ENCODE results near the gene PDE11A.

Gene PDE11A

GRCh38 chr2:177759443-177759842 is 313.1 kb downstream of the PDE11A start:
- no peak for DNase-seq (ENCODE audit: low read depth)

GRCh38 chr2:177758591-177759371 is 313.8 kb downstream of the PDE11A start:
- DNase-seq (ENCODE audit: low read depth), result no peak

GRCh38 chr2:177756336-177756735 is 316.2 kb downstream of the PDE11A start:
- DNase-seq (ENCODE audit: low read depth), result no peak

GRCh38 chr2:177754492-177754873 is 318.1 kb downstream of the PDE11A start:
- DNase-seq (ENCODE audit: low read depth), result no peak

GRCh38 chr2:177753682-177754491 is 318.7 kb downstream of the PDE11A start:
- no peak for DNase-seq (ENCODE audit: low read depth)

GRCh38 chr2:177748360-177748759 is 324.2 kb downstream of the PDE11A start:
- no peak for DNase-seq (ENCODE audit: low read depth)

GRCh38 chr2:177747384-177747783 is 325.2 kb downstream of the PDE11A start:
- DNase-seq (ENCODE audit: low read depth), result no peak

- DNase-seq (ENCODE audit: low read depth), result no peak
Measured at GRCh38 chr2:177746358-177746757, 326.2 kb downstream of the PDE11A start.

- no peak for DNase-seq (ENCODE audit: low read depth)
Measured at GRCh38 chr2:177745531-177745930, 327.0 kb downstream of the PDE11A start.

GRCh38 chr2:177742851-177743250 is 329.7 kb downstream of the PDE11A start:
- DNase-seq (ENCODE audit: low read depth), result no peak

GRCh38 chr2:177741866-177742265 is 330.7 kb downstream of the PDE11A start:
- DNase-seq (ENCODE audit: low read depth), result no peak

GRCh38 chr2:177740700-177741099 is 331.9 kb downstream of the PDE11A start:
- no peak for DNase-seq (ENCODE audit: low read depth)

GRCh38 chr2:177738461-177739235 is 333.9 kb downstream of the PDE11A start:
- no peak for DNase-seq (ENCODE audit: low read depth)

- DNase-seq (ENCODE audit: low read depth), result no peak
Measured at GRCh38 chr2:177735318-177735803, 337.2 kb downstream of the PDE11A start.

- no peak for DNase-seq (ENCODE audit: low read depth)
Measured at GRCh38 chr2:177733322-177733855, 339.2 kb downstream of the PDE11A start.

GRCh38 chr2:177731384-177731783 is 341.2 kb downstream of the PDE11A start:
- no peak for DNase-seq (ENCODE audit: low read depth)

- no peak for DNase-seq (ENCODE audit: low read depth)
Measured at GRCh38 chr2:177730792-177731191, 341.8 kb downstream of the PDE11A start.

GRCh38 chr2:177730363-177730762 is 342.2 kb downstream of the PDE11A start:
- DNase-seq (ENCODE audit: low read depth), result no peak

- no peak for DNase-seq (ENCODE audit: low read depth)
Measured at GRCh38 chr2:177728920-177729319, 343.7 kb downstream of the PDE11A start.

GRCh38 chr2:177728399-177728765 is 344.2 kb downstream of the PDE11A start:
- no peak for DNase-seq (ENCODE audit: low read depth)

GRCh38 chr2:177727577-177728398 is 344.8 kb downstream of the PDE11A start:
- no peak for DNase-seq (ENCODE audit: low read depth)

Data from stimulated activated CD8-positive, alpha-beta memory T cell treated with anti-CD3 and anti-CD28 coated beads, Interleukin-15, amount 100 ng/mL, for 1 hour (primary cell).